CD4-positive, alpha-beta T cell treated with Interleukin-6 for 4 hours (primary cell): ENCODE data around the gene CERKL.

Experiments used
- DNase-seq: peaks from one replicate; pipeline ENCODE4 v3.0.0-alpha.2; 2020; ENCODE audit warnings: mixed read lengths

Gene CERKL

DNA sequence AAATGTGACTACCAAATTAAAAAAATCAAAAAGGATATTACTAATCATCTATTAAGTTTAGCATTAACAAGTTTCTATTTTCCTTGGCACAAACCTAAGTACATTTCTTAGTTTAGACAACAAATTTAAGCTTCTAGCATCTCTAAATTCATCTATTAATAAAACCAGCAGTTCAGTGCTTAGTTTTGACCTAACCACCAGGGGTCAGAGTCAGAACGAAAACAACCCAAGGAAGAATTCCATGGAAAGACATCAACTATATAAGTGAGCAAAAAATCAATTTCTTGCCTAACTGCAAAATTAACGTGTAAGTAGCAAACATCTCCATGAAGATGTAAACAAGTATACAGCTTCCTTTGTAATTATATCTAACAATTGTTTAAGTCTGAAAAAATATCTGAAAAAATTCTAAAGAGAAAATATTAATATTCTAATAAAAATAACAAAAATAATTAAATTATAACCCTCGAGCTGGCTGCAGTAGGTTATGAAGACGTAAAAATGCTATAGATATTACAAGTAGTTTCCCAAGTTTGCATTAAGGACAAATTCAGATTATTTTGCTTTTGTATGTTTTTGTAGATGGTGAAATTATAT lies 83.7 kb downstream of the CERKL start:
- DNase-seq = peak; percentile 7

DNA sequence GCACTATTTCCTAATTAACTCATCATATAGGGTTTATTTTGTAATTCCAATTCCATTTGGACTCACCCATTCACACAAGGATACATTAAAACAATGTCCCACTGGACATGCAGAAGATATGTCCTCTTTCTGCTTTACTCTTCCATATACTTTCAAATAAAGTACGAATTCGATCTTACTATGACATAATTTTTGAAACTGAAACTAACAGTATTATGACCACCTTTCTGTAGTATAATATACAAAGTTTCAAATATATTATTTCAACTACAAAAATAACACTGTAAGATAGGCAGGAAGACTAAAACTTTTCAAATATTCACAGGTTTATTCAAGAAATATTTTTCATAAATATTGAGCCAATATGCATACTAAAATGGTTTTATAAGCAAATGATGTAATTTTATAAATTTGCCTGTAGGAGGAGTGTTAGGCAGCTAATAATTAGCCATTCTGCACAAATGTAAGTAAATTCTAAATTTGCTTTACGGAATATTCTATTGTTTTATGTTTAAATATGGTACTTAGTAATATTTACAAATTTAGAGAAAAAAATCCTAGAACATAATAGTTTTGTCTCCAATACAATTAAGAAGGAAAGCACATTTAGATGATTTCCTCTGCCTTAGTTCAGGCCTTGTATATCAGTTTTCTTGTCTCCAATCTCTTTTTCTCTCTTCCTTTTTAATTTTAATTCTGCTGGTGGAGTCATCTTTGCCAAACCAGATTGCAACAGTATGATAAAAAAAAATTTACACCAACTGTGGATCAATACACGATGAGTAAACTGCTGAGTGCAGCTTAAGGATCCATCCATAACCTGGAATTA lies 85.9 kb downstream of the CERKL start:
- DNase-seq = no peak

DNA sequence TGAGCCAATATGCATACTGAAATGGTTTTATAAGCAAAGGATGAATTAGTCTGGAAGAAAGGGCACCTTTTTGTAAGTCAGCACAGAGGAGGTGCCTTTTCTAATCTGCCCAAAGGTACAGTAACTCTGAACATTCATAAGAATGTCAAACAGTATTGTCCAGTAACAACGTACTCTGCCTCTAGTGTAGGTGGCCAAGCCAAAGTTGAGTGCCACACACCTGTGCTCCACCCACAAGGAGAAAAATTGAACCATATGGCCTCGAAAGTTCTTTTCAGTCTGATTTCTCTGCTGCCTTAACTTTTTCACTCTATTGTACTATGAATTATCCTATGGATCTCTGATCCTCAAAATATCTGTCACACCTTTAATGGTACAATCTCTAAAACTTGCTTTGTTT lies 86.8 kb downstream of the CERKL start:
- DNase-seq = no peak

DNA sequence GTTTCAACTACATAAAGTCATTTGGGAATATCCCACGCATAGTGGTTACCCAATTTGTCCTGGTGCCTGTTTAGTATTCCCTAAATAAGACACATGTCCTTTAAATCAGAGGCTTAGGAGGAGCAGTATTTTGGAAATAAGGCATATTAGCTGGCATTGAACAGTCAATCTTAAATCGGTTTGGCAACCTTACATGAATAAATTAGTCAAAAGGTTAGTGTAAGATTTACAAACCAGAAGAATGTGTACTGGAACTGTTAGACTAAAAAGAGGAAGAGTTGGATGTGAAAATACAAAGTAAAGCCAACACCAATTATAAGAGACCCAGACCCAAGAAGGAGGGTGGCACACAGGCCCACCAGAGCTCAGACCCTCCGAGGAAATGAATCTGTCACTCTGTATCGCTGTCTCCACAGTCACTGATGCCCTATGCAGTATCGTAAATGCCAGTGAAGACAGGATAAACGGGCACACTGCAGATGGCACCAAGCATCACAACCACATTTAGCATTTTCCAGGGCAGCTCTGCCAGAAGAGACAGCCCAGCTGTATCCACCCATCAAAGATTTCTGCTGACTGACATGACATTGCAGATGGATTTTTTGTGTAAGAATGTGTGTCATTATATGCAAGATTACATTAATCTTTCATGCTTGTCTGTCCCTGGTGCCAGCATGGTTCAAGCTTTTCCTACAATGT lies 90.4 kb downstream of the CERKL start:
- DNase-seq = no peak

DNA sequence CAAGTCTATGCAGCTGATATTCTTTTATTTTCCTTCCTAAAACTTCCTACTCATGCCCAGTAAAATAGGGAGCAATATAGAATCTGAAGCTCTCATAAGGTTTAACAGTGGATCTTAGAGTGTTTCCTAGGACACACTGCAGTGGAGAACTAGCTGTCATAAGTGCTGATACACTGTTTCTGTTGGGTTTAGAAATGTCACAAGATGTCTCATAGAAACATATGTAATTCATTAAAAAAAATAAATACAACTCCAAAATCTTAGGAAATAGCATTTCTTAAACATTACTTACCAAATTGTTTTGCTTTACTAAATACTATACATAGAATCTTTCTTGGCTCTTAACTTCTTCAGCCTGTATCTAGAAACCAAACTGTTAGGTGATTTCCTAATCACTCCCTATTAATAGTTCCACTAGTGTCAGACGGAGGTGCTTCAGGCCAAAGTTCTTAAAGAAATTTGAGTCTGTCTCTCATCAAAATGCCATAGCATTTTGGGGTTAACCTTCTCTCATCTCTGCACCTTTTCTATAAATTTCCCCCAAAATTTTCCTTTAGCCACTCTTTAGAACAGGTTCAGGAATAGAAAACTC lies 93.7 kb downstream of the CERKL start:
- no peak for DNase-seq

DNA sequence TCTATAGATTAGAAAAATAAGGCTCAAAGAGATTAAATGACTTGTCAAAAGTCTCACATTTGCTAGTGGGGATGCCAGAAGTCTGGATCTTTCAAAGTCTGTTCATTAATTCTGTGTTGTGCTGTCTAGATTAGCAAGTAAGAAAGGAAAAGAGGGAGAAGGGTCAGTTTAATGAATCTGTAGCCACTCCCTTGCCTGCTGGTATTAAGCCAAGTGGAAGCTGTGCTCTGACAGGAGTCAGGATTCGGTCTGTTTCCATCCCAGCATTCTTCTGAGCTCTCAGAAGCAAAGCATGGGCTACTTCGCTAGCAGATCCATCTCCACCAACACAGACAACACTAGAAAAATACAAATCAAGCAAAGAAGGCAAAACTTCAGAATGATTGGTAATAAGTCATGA lies 98.5 kb downstream of the CERKL start:
- DNase-seq = no peak

DNA sequence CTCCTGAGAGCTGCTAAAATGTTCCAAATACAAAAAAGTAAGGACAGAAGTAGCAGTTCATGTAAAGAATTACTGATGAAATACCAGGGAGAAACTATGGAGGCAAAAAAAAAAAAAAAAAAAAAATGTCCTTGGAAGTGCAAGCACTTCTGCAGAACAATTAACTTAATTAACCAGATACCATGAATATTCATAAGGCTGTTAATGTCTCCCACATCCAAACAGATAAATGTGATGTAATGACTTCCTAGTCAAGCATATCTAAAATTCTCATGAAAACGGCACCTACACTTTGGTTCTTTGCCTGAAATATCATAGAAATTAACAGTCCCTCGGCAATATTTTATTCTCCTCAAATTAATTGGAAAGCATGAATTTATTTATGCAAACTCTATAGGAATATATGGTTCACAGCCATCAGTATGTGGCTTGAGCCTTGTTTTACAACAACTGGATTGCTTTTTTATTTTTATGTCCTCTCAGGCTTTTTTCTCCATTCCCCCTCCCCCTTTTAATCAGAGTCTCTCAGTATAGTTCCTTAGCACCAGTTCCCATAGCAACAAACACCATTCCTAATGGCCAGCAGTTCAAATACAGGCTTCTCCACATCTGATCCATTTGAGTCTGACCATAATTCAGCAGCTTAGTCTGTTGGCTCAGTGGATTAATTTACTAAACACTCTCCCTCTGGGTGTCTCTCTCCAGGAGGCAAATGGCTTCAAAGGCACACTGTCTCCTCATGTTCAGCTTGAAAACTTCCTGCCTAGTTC lies 102.7 kb downstream of the CERKL start:
- no peak for DNase-seq

DNA sequence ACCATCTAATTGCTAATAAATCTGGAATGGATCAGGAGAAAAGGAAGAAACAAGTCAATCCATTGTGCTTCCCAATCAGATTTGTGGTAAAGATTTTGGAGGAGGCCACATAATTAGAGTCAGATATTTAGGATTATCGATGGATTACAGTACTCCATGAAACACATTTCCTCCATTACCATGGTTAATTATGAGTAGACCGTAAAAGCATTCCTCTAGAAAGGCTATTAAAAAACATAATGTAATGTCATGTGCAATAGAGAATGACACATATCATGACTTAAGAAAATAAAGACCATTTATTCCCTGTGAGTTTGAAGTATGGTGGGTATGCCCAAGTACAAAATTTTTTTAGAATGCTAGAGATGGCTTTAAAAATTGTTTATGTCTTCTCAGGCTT lies 103.7 kb downstream of the CERKL start:
- no peak for DNase-seq

DNA sequence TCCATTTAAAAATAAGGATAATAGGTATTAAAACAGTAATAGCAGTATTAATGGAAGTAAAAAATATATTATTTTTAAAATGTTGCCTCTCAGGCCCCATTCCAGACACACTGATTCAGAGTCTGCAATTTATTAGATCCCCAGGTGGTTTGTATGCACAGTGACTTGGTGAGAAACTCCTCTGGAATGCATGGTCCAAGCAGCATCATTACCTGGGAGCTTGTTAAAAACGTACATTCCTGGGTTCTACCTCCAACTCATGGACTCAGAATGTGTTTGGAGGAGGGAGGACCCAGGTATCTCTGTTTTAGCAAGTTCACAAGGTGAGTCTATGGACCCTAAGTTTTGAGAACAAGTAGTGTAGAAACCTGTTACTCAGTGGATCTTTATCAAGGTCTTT lies 104.1 kb downstream of the CERKL start:
- no peak for DNase-seq

DNA sequence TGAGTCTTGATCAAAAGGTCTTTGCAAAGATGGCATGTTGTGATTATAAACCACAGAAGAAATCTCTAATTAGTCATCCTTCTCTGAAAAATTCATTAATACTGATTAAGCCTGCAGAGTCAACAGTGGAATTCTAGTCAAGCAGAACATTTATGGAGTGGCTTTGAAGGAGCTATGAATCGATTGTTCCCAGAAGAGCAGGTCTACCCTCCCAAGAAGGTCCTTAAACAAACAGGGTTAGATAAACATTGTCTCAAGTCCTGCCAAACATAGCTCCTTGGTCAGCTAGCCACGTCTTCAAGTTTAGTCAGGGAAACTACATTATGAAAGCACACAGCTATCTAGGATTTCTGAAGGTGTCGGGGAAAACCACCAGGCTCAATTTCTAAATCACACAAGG lies 110.8 kb downstream of the CERKL start:
- no peak for DNase-seq

DNA sequence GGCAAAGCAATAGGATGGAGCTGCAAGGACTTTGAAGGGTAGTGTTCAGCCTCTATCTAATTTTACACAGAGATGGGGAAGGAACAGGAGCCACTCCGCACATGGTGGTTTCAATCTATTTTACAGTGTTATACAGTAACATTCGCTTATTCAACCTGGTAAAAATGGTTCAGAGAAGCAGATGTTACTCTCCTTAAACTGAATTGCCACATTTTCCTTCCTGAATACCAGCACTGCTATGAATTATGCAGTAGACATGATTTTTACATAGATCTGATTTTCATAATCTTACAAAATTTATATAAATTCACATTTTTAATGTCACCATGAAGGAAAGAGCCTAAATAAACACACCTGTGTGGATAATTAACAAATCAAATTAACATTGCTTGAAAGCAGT lies 114.7 kb downstream of the CERKL start:
- no peak for DNase-seq

DNA sequence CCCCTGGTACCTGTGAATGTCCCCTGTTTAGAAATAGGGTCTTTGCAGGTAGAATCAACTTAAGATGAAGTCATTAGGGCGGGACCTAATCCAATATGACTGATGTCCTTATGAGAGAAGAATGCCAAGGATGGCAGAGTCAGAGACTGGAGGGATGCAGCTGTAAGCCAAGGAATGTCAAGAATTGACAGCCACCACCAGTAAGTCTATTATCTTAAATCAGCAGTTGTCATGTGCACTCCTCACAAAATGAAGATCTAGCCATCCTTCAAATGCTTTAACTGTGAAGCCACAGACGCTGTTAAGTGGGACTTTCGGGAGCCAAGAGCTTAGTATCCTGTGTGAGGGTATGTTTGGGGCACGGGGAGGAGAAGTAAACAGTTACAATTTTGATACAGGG lies 116.5 kb downstream of the CERKL start:
- no peak for DNase-seq

DNA sequence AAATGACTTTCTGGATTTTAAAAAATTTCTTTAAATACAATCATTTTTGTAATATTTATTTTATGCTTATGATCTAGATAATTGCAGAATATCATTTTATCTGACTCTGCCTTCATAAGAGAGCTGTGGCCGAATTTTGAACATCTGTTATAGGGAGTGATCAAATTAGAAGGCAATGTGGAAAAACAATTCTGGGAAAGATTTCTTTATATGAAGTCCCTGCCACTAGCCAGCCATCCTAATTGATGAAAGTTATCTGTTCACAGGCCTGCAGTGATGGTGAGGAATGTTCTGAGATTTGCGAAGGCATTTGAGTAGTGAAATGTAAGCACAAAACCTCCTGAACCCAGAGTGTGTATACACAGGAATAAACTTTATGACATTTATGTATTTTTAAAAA lies 120.2 kb downstream of the CERKL start:
- DNase-seq = no peak

DNA sequence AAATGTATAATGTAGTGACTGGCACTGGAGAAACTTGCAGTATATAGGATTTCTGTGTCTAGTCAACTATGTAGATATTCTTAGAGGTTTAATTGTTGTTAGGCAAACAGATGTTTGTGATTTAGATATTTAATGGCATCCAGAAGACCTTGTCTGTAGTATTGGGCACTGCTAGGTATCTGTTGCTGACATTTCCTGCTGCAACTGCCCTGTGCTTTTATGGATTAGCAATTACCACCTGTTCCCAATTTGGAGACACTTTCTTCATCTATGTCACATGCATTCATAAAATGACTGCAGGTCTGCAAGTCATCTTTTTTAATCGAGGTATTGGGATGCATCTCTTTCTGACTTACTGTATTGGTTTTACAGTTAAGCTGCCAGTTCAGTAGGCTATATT lies 128.5 kb downstream of the CERKL start:
- no peak for DNase-seq

DNA sequence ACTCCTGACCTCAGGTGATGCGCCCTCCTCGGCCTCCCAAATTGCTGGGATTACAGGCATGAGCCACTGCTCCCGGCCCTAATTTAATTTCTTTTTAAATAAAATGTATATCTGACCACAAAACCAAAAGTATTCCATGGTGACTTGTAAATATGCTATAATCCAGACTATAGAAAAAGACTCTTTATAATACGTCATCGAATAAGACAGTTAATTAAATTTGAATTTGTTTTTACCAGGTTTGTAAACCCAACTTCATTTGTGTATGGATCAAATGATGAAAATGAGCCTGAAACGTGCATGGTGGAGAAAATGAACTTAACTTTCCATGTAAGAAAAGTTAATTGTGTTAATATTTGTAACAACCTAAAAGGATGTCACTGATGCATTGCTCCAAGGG lies 129.8 kb downstream of the CERKL start:
- DNase-seq = no peak

DNA sequence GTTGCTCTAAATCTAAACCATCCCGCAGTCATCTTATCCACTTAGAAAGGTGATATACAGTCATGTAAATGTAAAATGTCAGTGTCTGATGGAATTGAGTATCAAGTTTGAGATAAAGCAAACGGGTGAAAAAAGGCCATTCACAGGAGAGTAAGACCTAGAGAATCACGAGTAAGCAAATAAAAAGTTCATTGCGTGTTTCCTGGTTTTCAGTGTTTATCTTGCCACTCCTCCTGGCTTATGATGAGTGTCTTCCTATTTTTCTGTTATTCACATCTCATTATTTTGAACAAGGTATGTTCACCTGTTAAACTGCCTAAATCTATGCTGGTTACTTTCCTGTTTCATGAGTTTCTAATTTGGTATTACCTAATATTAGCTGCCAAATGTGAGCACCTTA lies 130.9 kb downstream of the CERKL start:
- DNase-seq = no peak

DNA sequence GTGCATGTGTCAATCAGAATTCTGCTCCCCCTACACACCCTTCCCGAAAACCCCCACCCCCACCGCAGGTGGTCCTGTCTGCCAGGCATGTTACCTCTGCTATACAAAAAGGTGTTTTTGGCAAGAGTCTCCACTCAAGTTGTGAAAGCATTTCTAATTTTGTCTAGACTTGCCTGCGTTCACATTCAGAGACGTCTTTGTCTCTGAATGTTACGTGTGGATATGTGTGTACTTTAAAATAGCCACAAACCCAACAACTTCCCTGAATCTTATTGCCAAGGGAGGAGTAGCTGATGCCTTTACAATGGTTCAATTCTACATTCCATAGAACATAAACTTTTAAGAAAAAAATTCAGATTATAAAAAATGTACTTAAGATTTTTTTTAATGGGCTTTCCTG lies 133.1 kb downstream of the CERKL start:
- no peak for DNase-seq

DNA sequence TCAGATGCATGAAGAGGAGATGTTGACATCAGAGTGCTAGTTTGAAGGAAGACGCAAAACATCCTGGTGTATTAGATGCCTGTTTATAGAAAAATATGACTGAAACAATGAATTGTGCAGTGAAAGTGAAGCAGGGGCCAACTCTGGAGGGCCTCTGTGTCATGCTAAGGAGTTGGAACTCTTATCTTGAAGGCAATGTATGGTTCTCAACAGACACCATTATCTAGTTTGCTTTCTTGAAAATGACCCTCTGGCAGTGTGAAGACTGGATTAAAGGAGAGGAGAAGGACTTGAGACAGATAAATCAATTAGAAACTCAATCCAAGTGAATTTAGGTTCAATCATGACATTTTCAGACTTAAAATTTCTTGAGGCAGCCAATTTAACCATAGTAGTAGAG lies 136.7 kb downstream of the CERKL start:
- DNase-seq = no peak

DNA sequence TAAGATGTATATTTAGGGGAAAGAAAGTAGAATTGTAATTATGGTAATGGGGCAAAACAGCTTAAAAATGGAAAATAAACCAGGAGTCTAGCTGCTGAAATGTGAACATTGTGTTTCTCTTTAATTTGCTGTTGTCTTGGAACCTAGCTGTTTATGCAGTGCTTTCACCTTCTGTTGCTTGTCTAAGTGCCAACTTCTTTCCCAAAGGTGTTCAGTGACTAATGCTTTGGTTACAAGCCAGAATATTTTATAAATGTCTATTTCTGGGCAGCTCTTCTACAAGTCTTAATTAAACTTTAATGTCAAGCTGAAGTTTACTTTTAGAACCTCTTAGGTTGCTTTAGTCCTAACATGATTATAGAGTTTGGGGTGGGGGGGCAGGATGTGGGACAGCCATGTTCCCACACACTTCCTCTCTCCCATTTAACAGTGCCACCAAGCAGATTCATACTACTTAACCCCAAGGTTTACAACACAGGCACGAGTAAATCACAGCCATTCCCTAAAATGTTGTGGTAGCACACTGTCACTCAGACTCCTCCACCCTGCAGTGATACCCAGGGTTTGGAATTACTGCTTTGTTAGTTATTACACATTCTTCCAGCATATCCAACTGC lies 139.1 kb downstream of the CERKL start:
- DNase-seq = peak; percentile 44

DNA sequence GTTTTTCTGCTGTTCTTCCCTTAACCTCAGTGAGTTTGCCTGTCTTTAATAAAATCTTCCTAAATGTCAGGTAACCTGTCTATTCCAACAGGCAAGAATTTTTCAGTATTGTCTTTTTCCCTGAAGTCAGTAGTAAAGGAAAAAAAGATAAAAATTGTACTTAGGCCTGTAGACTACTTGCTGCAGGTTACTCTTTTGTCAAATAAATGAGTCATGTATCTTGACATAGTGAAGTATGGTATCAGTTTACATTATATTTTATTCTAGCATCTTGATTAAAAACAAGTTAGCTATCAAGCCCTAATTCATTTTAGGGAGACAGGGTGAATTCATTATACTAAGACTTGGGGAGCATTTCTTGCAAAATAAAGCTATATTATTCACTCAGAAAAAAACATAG lies 139.9 kb downstream of the CERKL start:
- no peak for DNase-seq

DNA sequence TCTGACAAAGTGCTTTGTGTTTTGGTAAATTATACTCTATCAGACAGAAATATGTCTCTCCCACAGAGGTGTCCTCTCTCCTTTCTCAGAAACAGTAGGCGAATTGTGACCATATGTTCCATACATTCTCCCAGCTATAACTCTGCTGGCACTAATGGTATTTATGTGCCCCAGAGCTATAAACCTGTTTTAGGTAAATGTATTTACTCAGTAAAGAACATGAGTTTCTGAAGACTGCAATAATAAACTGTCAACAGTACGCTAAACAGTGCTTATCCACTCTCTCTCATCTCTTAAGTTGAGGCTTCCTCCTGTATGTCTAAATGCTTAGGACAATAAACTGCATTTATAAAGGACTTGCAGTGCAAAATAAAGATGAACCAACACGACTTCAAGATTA lies 141.2 kb downstream of the CERKL start:
- DNase-seq = no peak

DNA sequence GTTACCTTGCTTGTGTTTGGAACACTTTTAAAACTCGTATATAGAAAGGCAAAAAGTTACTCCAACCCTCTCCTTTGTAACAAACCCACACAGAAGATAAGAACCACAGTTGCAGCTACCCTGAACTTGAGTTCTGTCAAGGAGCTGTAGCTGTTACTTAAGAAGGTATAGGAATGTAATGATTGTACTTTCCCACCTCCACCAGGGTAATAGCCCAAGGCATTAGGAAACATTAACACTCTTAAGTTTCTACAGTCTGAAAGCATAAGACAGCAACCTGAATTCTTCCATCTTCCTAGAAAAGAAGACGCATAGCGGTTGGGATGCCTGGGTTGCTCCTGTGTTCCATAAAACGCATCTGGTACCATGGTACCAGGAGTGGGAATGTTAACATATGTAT lies 156.7 kb downstream of the CERKL start:
- no peak for DNase-seq

DNA sequence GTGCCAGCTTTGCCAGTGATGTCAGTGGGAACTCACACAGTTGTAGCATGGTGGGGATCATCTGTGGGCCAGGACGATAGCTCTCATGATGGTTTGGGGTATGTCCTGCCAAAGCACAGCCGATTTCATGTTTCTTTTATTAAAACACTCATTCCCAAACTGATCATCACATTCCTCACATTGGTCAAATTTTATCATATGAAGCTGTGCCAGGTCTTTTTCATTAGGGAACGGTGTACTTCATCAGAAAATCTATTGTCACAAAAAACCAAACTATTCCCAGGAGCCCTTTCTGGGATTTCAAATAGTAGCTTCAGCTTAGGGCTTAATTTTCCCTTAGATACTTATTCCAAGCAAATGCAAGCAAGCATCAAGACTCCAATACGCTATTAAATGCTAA lies 157.7 kb downstream of the CERKL start:
- DNase-seq = no peak
